Measurements from ENCODE around the gene CNTNAP2.

- TF ChIP-seq EZH2 (IDR thresholded peaks at IDR 0.05; ENCODE audit: borderline replicate concordance, low read depth, low read length) (no peak), LARP7 (IDR thresholded peaks at IDR 0.05) (no peak), ZFP30 (CRISPR knock-in tag; IDR thresholded peaks at IDR 0.05; ENCODE audit: borderline replicate concordance) (no peak), ZC3H8 (IDR thresholded peaks at IDR 0.05) (no peak), THRA (IDR thresholded peaks at IDR 0.05) (no peak), ZNF224 (CRISPR knock-in tag; IDR thresholded peaks at IDR 0.05) (no peak), PHF21A (IDR thresholded peaks at IDR 0.05; ENCODE audit: borderline replicate concordance, low read depth) (no peak), RFX5 (IDR thresholded peaks at IDR 0.05; ENCODE audit: low read depth, low read length) (no peak), POLR2A (conservative IDR thresholded peaks at IDR 0.05) (no peak)
Observed at GRCh38 chr7:148362541-148362940, 2245.9 kb downstream of the CNTNAP2 start.
